Activated naive CD4-positive, alpha-beta T cell treated with anti-CD3 and anti-CD28 coated beads for 36 hours (primary cell): Measurements from ENCODE around the gene GHRHR. TPM values are rescaled to one million over a fixed set of nuclear protein-coding genes. Genes with fewer than 3 reads are reported as not detected.

Experiments
- CTCF ChIA-PET: fragments of 350-600 bp; sonication (Branson Sonifier 250); formaldehyde crosslinking; loops from one replicate; lab custom pipeline; 2021; ENCODE audit warnings: antibody characterized with exemption; lab: Charles Lee
- DNase-seq: peaks from one replicate; pipeline ENCODE4 v3.0.0-alpha.2; 2020
- H3K27ac Mint-ChIP-seq: one replicate; pipeline ENCODE4 v1.8.0; 2021; ENCODE audit warnings: mild to moderate bottlenecking, mixed read lengths
- H3K27me3 Mint-ChIP-seq: one replicate; pipeline ENCODE4 v1.8.0; 2021; ENCODE audit warnings: low read depth, mixed read lengths
- H3K36me3 Mint-ChIP-seq: one replicate; pipeline ENCODE4 v1.8.0; 2021; ENCODE audit warnings: low read depth, mixed read lengths
- H3K4me1 Mint-ChIP-seq: one replicate; pipeline ENCODE4 v1.8.0; 2021; ENCODE audit warnings: low read depth, mixed read lengths
- H3K4me3 Mint-ChIP-seq: one replicate; pipeline ENCODE4 v1.8.0; 2021; ENCODE audit warnings: mild to moderate bottlenecking, moderate library complexity, mixed read lengths
- H3K9me3 Mint-ChIP-seq: one replicate; pipeline ENCODE4 v1.8.0; 2021; ENCODE audit warnings: mixed read lengths
- intact Hi-C: fragments of 100-400 bp; cut with micrococcal nuclease; formaldehyde crosslinking; loops from one replicate; pipeline ENCODE4 v1.15.1; 2023
- total RNA-seq, 2 experiments: library from RNA; stranded (reverse); gene quantifications; one replicate each; pipeline ENCODE4 v1.2.3, GENCODE V29; 2021

GHRHR gene
- total RNA-seq, 2 experiments from 2014 or later, result not detected

DNA sequence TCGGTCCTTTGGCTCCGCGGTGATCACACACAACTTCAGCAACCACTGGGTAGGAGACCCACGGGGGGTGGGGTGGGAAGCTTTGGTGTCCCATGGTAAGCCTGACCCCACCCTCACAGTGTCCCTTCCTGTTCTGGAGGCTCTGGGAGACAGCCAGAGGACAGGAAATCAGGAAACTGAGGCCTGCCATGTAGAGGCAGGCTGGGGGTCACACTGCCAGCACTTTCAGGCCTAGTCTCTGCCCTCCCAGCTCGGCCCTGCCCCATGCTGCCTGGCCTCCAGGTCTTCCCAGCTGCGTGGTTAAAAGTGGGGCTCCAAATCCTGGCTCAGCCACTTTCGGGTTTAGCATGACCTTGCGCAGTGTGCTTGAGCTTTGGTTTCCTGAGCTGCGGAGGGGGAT lies 41.2 kb upstream of the GHRHR start:
- H3K27ac Mint-ChIP-seq, result no peak overlapping the region
- no peaks in the 10 kb centered on the region for H3K4me1 Mint-ChIP-seq
- CTCF ChIA-PET, result interaction anchor here (2.4 kb wide), 1 partner anchor 16 kb away, joined by 6 read pairs; no protein-coding TSS in a partner anchor
- DNase-seq, result no peak
- H3K36me3 Mint-ChIP-seq, result no peaks in the 10 kb centered on the region
- no peaks in the 10 kb centered on the region for H3K27me3 Mint-ChIP-seq
- no peak overlapping the region for H3K4me3 Mint-ChIP-seq
- H3K9me3 Mint-ChIP-seq, result peaks cover 4% of the 10 kb centered on the region
- intact Hi-C loops, result no loop called here

DNA sequence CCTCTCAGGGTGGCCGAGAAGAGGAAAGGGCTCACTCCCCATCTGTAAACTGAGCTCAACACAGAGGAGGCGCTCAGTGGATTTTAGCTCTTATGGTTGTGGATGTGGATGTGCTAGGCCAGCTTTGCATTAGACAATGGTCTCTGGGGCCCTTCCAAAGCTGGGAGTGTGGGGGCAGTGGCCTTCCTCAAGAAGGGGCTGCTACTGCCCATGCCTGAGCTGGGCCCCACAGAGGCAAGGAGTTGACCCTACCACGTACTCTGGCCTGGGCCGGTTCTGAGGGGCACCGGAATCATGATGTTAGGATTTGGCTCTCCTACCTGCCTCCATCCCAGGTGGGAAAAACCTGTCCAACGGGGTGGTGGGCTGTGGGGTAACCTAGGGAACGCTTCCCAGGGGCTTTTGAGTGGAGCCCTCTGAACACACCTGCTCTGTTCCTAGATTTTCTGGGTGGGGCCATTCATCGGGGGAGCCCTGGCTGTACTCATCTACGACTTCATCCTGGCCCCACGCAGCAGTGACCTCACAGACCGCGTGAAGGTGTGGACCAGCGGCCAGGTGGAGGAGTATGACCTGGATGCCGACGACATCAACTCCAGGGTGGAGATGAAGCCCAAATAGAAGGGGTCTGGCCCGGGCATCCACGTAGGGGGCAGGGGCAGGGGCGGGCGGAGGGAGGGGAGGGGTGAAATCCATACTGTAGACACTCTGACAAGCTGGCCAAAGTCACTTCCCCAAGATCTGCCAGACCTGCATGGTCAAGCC lies 40.6 kb upstream of the GHRHR start:
- Mint-ChIP-seq H3K27ac (no peak overlapping the region), H3K4me3 (no peak overlapping the region), H3K9me3 (peaks cover 6% of the 10 kb centered on the region), H3K27me3 (no peaks in the 10 kb centered on the region), H3K4me1 (no peaks in the 10 kb centered on the region), H3K36me3 (no peaks in the 10 kb centered on the region)
- DNase-seq, result peak; percentile 1
- CTCF ChIA-PET, result interaction anchor here (2.4 kb wide), 1 partner anchor 15 kb away, joined by 6 read pairs; no protein-coding TSS in a partner anchor
- intact Hi-C loops, result no loop called here

DNA sequence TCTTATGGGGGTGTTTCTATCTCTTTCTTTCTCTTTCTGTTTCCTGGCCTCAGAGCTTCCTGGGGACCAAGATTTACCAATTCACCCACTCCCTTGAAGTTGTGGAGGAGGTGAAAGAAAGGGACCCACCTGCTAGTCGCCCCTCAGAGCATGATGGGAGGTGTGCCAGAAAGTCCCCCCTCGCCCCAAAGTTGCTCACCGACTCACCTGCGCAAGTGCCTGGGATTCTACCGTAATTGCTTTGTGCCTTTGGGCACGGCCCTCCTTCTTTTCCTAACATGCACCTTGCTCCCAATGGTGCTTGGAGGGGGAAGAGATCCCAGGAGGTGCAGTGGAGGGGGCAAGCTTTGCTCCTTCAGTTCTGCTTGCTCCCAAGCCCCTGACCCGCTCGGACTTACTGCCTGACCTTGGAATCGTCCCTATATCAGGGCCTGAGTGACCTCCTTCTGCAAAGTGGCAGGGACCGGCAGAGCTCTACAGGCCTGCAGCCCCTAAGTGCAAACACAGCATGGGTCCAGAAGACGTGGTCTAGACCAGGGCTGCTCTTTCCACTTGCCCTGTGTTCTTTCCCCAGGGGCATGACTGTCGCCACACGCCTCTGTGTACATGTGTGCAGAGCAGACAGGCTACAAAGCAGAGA lies 39.9 kb upstream of the GHRHR start:
- CTCF ChIA-PET, result interaction anchor here (2.4 kb wide), 1 partner anchor 15 kb away, joined by 6 read pairs; no protein-coding TSS in a partner anchor

DNA sequence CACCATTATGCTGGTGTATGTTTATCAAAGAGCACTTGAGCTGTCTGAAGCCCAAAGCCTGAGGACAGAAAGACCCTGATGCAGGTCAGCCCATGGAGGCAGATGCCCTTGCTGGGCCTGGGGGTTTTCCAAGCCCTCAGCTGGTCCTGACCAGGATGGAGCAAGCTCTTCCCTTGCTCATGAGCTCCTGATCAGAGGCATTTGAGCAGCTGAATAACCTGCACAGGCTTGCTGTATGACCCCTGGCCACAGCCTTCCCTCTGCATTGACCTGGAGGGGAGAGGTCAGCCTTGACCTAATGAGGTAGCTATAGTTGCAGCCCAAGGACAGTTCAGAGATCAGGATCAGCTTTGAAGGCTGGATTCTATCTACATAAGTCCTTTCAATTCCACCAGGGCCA lies 39.1 kb upstream of the GHRHR start:
- CTCF ChIA-PET, result interaction anchor here (1.1 kb wide), 1 partner anchor 14 kb away, joined by 5 read pairs; no protein-coding TSS in a partner anchor
- Mint-ChIP-seq H3K36me3 (no peaks in the 10 kb centered on the region), H3K4me1 (no peaks in the 10 kb centered on the region), H3K27ac (no peak overlapping the region), H3K9me3 (peaks cover 6% of the 10 kb centered on the region), H3K4me3 (no peak overlapping the region), H3K27me3 (no peaks in the 10 kb centered on the region)
- intact Hi-C loops, result no loop called here
- no peak for DNase-seq

More for the DNA sequence above, 39.9 kb upstream of the GHRHR start:
- peak; percentile 1 for DNase-seq
- no peaks in the 10 kb centered on the region for H3K36me3 Mint-ChIP-seq
- H3K27ac Mint-ChIP-seq, result no peak overlapping the region
- intact Hi-C loops, result no loop called here
- no peaks in the 10 kb centered on the region for H3K27me3 Mint-ChIP-seq
- H3K4me3 Mint-ChIP-seq, result no peak overlapping the region
- H3K9me3 Mint-ChIP-seq, result peaks cover 6% of the 10 kb centered on the region
- H3K4me1 Mint-ChIP-seq, result no peaks in the 10 kb centered on the region

DNA sequence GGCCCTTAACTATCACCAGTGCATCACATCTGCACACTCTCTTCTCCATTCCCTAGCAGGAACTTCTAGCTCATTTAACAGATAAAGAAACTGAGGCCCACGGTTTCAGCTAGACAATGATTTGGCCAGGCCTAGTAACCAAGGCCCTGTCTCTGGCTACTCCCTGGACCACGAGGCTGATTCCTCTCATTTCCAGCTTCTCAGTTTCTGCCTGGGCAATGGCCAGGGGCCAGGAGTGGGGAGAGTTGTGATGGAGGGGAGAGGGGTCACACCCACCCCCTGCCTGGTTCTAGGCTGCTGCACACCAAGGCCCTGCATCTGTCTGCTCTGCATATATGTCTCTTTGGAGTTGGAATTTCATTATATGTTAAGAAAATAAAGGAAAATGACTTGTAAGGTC lies 38.6 kb upstream of the GHRHR start:
- H3K4me1 Mint-ChIP-seq, result no peaks in the 10 kb centered on the region
- intact Hi-C loops, result no loop called here
- no peak for DNase-seq
- no peaks in the 10 kb centered on the region for H3K36me3 Mint-ChIP-seq
- H3K9me3 Mint-ChIP-seq, result peaks cover 6% of the 10 kb centered on the region
- no peak overlapping the region for H3K4me3 Mint-ChIP-seq
- CTCF ChIA-PET, result interaction anchor here (1.1 kb wide), 1 partner anchor 13 kb away, joined by 5 read pairs; no protein-coding TSS in a partner anchor
- no peak overlapping the region for H3K27ac Mint-ChIP-seq
- no peaks in the 10 kb centered on the region for H3K27me3 Mint-ChIP-seq

DNA sequence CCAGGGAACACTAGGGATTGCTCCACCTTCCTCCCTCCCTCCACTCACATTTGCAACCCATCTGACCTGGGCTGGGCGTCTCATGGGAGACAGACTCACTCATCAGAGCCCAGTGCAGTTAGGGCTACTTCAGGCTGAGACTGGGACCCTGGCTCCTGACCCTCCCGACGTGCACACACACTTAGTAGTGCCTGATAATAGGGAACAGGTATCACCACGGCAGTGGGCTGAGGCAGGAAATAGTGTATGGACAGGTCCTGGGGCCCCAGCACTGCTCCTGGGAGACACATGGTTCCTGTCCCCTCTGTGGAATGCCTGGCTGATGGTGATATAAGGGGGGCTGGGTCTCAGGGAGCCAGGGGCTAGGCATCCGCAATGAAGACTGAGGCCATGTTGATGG lies 37.8 kb upstream of the GHRHR start:
- no peaks in the 10 kb centered on the region for H3K4me1 Mint-ChIP-seq
- H3K36me3 Mint-ChIP-seq, result no peaks in the 10 kb centered on the region
- CTCF ChIA-PET, result no interaction called here
- intact Hi-C loops, result no loop called here
- no peak overlapping the region for H3K4me3 Mint-ChIP-seq
- DNase-seq, result no peak
- no peaks in the 10 kb centered on the region for H3K27me3 Mint-ChIP-seq
- peaks cover 6% of the 10 kb centered on the region for H3K9me3 Mint-ChIP-seq
- no peak overlapping the region for H3K27ac Mint-ChIP-seq

DNA sequence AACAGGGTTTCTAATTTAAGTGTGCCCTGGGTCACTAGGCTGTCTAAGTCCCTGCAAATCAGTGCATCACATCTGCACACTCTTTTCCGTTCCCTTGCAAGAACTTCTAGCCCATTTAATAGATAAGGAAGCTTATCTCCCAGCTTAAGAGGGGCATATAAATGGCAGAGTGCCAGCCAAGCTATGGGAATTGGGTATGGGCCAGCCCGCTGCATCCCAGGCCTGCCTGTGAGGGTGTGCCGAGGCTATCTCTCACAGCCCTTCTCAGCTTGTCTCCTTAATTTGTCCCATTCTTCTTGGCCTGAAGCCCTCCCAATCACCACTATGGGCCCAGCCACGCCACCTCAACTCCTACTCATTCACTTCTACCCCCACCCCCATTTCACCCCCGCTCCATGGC lies 37.4 kb upstream of the GHRHR start:
- no peak for DNase-seq
- no peaks in the 10 kb centered on the region for H3K27me3 Mint-ChIP-seq
- no peak overlapping the region for H3K4me3 Mint-ChIP-seq
- CTCF ChIA-PET, result no interaction called here
- no peaks in the 10 kb centered on the region for H3K36me3 Mint-ChIP-seq
- intact Hi-C loops, result no loop called here
- H3K27ac Mint-ChIP-seq, result no peak overlapping the region
- H3K9me3 Mint-ChIP-seq, result peaks cover 6% of the 10 kb centered on the region
- no peaks in the 10 kb centered on the region for H3K4me1 Mint-ChIP-seq

DNA sequence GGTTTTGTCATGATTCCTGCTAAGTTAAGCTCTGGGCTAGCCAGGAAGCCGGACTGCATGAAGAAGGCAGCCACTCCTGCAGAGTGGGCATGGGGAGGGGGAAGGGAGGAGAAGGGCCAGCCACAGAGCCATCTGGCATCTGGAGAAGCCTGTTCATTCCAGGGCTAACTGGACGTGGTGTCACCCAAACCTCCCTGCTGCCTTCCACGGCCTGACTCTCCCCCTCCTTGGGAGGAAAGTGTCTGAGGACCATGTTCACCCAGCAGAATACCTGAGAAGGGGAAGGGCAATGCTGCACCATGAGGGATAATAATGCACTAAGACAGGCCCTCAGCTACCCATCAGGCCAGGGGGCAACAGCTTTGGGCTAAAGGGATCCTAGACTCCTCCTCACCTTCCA lies 36.7 kb upstream of the GHRHR start:
- Mint-ChIP-seq H3K4me3 (no peak overlapping the region), H3K27me3 (no peaks in the 10 kb centered on the region), H3K9me3 (peaks cover 6% of the 10 kb centered on the region), H3K36me3 (no peaks in the 10 kb centered on the region), H3K27ac (no peak overlapping the region), H3K4me1 (no peaks in the 10 kb centered on the region)
- no peak for DNase-seq
- CTCF ChIA-PET, result interaction anchor here (1.7 kb wide), 1 partner anchor 12 kb away, joined by 7 read pairs; no protein-coding TSS in a partner anchor
- intact Hi-C loops, result no loop called here

DNA sequence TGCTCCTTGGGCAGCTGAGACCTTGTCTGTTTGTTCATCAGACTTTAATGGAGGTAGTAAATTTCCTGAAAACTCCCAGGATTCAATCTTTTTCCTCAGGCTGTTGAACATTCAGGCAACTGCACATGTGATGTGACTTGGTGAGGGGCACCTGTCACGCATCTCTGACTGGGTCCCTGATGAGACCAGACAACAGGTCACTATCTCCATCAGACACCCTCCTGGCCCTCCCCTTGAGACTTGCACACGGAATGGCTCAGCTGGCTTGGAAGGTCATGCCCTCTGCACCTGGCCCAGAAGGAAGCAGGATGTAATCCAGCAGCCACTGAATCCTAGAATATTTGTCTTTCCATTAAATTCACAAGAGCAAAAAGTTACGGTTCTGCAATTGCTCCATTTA lies 36.2 kb upstream of the GHRHR start:
- H3K27me3 Mint-ChIP-seq, result no peaks in the 10 kb centered on the region
- intact Hi-C loops, result no loop called here
- no peaks in the 10 kb centered on the region for H3K4me1 Mint-ChIP-seq
- H3K27ac Mint-ChIP-seq, result no peak overlapping the region
- DNase-seq, result no peak
- CTCF ChIA-PET, result interaction anchor here (1.7 kb wide), 1 partner anchor 11 kb away, joined by 7 read pairs; no protein-coding TSS in a partner anchor
- H3K36me3 Mint-ChIP-seq, result no peaks in the 10 kb centered on the region
- H3K4me3 Mint-ChIP-seq, result no peak overlapping the region
- H3K9me3 Mint-ChIP-seq, result peaks cover 6% of the 10 kb centered on the region

DNA sequence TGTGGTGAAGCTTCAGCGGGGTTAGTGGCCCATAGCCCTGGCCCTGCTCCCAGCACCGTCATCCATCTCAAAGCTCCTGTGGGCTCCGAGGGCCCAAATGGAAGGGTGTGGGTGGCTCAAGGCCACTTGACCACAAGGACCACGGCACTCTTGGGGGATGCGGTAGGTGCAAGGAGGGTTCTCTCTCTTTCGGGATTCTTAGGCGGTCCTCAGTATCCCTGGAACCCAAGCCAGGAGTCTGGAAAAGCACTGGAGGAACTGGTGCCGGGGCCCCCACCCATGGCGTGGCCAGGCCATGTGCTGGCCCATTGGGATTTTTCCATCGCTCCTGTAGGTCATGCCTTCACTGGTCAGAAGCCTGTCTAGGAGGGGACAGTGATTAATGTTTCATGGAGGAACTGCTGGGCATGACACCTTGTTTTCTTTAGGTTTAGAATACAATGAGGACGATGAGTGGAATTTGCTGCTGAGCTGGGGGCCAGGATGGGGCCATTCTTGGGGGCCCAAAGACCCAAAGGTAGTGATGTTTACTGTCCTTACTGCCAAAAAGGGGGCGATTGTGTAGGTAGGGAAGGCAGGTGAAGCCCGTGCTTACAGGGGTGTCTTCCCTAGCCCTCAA lies 35.4 kb upstream of the GHRHR start:
- CTCF ChIA-PET, result interaction anchor here (1.7 kb wide), 1 partner anchor 11 kb away, joined by 7 read pairs; no protein-coding TSS in a partner anchor

DNA sequence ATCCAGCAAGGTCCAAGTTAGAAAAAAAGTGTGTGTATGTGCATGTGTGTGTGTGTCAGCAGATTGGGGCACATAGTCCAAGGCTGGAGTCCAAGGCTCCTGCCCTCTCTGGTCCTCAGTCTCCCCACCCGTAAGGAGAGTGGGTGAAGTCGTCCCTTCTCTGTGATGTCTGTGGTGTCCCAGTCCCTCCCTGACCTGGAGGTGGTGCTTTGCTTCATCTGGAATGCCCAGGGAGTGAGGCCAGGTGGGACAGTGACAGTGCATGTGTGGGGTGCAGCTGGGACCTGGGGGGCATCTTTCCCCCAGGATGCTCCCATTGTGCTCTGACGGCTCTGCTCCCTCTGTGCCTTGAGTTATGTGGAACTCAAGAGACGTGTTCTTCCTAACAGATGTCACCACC lies 34.1 kb upstream of the GHRHR start:
- peaks cover 6% of the 10 kb centered on the region for H3K9me3 Mint-ChIP-seq
- H3K27ac Mint-ChIP-seq, result no peak overlapping the region
- CTCF ChIA-PET, result interaction anchor here (0.6 to 1.7 kb wide), 2 partner anchors 9 to 1324 kb away, joined by 3 to 9 read pairs; no protein-coding TSS in a partner anchor
- H3K27me3 Mint-ChIP-seq, result no peaks in the 10 kb centered on the region
- no peaks in the 10 kb centered on the region for H3K4me1 Mint-ChIP-seq
- DNase-seq, result no peak
- intact Hi-C loops, result loop anchor here (10.0 kb wide), 1 partner anchor 125 kb away; no protein-coding TSS in a partner anchor
- H3K36me3 Mint-ChIP-seq, result no peaks in the 10 kb centered on the region
- H3K4me3 Mint-ChIP-seq, result no peak overlapping the region

More for the DNA sequence above, 35.4 kb upstream of the GHRHR start:
- Mint-ChIP-seq H3K4me1 (no peaks in the 10 kb centered on the region), H3K27ac (no peak overlapping the region), H3K36me3 (no peaks in the 10 kb centered on the region), H3K9me3 (peaks cover 6% of the 10 kb centered on the region), H3K27me3 (no peaks in the 10 kb centered on the region), H3K4me3 (no peak overlapping the region)
- DNase-seq, result no peak
- intact Hi-C loops, result no loop called here

DNA sequence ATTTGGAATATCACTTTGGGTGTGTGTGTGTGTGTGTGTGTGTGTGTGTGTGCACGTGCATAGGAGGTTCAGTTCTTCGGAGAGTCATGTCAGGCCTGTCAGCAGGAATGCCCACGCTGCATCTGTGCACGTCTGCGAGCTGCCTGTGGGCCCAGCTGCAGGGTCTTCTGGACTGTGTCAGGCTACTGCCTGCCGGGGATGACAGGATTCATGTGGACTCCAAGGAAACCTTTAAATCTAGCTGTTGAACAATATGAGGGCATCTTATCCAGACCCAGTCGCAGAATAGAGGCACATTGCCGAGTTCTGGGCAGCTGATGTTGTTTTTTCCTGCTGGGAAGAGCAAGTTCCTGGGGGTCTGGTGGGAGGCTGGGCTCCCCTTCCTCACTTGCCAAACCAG lies 33.1 kb upstream of the GHRHR start:
- Mint-ChIP-seq H3K4me3 (no peak overlapping the region), H3K36me3 (no peaks in the 10 kb centered on the region), H3K9me3 (peaks cover 6% of the 10 kb centered on the region), H3K27ac (no peak overlapping the region), H3K27me3 (no peaks in the 10 kb centered on the region), H3K4me1 (no peaks in the 10 kb centered on the region)
- intact Hi-C loops, result loop anchor here (10.0 kb wide), 1 partner anchor 126 kb away; no protein-coding TSS in a partner anchor
- DNase-seq, result no peak
- CTCF ChIA-PET, result interaction anchor here (1.3 to 1.7 kb wide), 2 partner anchors 8 to 53 kb away, joined by 4 to 9 read pairs; no protein-coding TSS in a partner anchor
